GM19324 (cell line): ENCODE measurements around the gene ADGRG3.

Experiments used
- ATAC-seq: cut with Tn5 transposase; IDR thresholded peaks from one replicate; pipeline ENCODE4 v1.9.1; 2021; ENCODE audit warnings: mild to moderate bottlenecking, moderate library complexity; ENCODE audit not compliant: unreplicated experiment, low FRiP score

The ADGRG3 gene

DNA sequence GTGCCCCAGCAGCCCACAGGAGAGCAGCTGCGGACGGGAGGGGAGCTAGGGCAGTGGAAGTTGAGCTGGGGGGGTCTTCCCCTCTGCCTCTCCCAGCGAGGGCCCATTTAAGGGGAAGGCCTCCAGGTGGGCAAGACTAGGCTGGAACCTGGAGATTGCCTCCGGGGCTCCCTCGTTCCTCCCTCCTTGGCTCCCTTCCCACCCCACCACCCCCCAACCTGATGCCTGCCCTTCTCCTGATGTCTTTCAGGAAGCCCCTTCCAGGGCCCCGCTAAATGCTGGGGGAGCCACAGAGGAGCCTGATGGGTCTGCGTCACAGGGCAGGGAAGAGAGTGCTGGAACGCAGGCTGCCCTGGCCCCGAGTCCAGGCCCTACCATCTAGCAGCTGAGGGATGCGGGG lies 22.9 kb upstream of the ADGRG3 start:
- no peak for ATAC-seq

GRCh38 chr16:57645691-57646387 lies 22.3 kb upstream of the ADGRG3 start:
- no peak for ATAC-seq

DNA sequence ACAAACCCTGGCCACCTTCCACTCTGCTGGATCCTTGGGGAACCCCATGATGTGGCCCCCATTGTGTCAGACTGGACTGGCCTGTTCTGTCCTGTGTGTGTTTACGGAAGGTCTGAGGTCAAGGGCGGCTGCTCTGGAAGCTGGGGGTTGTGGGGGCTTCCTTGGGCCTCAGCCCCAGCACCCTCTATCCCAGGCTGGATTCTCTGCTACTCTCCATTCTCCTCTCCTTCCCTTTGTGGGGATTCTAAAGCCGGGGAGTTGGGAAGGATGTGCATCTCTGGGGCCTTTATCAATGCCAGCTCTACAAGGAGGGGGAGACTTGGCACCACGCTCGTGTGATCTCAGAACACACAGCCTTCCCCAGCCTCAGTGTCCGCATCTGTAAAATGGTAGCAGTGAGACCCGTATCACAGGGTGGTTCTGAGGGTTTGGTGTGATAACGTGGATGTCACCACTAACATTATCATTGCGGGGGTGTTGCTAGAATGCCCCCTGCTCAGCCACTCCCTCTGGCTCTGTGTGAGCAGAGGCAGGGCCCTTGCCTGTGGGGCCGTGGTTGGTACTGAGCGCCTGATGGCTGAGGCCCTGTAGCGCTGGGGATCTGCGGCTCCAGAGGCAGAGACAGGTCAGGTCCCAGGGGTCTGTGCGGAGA lies 21.6 kb upstream of the ADGRG3 start:
- ATAC-seq = no peak

GRCh38 chr16:57647136-57647875 lies 20.8 kb upstream of the ADGRG3 start:
- ATAC-seq = no peak

DNA sequence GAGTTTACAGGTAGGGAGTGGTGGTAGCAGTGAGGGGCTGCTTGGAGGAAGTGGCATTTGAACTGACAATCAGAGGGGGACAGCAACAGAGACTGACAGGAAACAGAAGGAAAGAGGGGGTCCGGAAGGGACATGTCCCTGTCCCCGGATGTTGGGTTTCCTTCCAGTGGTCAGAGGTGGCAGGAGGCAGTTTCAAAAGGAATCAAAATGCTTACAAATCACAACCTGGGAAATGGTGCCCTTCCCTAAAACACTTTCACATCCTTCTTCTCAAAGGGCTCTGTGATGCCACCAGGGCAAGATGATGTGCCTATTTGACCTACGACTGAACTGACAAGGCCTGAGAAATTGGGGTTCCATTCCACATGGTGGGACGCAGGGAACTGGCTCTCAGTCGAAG lies 20.0 kb upstream of the ADGRG3 start:
- ATAC-seq = no peak

DNA sequence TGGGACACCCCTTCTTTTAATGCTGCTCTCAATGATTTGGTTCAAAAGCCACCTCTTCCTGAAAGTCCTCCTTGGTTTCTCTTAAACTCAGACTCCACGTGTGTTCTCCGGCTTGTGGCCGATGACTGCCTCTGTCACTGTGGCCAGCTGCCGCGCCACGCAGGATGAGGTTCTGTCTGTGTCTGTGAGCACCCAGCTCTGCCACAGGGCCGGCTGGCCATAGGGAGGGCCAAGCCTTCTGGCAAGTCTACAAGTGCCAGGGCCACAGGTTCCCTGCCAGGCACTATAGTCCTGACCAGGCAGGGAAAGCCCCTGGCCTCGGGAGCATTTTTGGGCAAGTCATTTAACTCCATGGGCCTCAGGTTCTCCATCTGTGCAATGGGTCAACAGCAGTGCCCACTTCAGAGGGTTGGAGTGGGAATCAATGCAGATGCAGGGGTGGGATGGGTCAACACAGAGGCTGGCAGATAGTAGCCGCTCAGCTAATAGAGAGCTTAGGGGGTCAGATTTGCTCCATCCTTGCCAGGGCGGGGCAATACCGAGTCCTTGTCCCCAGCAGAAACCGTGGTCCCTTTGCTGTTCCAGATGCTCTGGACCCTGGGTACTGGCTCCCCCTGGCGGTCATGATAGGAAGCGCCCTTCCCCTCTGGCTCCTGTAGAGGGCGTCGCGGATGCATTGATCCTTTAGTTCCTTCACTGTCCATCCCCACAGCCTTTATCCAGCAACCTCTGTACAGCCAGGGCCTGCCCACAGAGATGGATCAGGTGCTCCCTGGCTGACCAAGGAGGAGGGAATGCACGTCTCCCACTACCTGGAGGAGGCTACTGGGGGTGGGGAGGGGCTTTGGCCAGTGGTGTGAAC lies 19.3 kb upstream of the ADGRG3 start:
- ATAC-seq = no peak

GRCh38 chr16:57649443-57649751 lies 18.7 kb upstream of the ADGRG3 start:
- ATAC-seq = no peak

- ATAC-seq = no peak
These were observed 18.3 kb upstream of the ADGRG3 start for GRCh38 chr16:57649846-57650245.

GRCh38 chr16:57651344-57652333 lies 16.5 kb upstream of the ADGRG3 start:
- no peak for ATAC-seq

DNA sequence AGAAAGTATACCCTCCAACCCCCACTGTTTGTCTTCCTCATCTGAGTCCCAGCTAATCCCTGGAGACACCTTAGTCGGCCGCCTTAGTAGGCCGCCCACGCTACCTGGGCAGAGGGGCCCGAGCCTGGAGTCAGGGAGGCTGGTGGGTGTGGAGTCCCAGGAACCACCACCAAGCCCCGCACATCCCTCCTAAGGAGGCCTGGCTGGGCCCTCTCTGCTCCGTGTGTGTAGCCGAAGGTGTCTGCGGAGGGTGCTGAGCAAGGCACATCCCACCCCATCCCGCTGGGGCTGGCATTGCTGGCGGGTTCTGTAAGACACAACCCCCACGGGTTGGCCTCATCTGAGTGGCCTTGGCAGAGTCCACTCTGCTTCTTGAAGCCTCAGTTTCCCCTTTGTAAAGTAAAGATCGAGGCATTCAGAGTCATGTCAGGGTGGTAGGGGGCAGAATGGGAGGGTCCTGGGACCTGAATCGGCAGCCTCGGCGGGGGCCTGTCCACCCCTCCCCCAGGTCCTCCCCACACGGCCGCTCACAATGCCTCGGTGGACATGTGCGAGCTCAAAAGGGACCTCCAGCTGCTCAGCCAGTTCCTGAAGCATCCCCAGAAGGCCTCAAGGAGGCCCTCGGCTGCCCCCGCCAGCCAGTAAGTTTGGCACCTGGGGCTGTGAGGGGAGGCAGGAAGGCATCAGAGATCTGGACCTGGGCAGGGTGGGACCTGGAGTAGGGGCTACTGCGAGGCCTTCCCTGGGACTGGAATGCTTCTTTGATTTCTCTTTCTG lies 15.2 kb upstream of the ADGRG3 start:
- no peak for ATAC-seq

DNA sequence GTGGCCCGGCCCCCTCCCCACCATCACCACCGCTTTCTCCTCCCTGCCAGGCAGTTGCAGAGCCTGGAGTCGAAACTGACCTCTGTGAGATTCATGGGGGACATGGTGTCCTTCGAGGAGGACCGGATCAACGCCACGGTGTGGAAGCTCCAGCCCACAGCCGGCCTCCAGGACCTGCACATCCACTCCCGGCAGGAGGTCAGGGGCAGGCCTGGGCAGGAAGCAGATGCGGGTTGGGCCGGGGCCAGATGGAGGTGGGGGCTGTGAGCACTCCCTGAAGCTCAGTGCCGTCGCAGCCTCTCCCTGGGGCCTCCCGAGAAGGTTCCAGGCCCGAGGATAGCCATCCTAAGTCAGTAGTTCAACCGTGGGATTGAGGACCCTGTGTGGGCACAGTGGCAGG lies 14.2 kb upstream of the ADGRG3 start:
- no peak for ATAC-seq

GRCh38 chr16:57656342-57656955 lies 11.7 kb upstream of the ADGRG3 start:
- no peak for ATAC-seq

DNA sequence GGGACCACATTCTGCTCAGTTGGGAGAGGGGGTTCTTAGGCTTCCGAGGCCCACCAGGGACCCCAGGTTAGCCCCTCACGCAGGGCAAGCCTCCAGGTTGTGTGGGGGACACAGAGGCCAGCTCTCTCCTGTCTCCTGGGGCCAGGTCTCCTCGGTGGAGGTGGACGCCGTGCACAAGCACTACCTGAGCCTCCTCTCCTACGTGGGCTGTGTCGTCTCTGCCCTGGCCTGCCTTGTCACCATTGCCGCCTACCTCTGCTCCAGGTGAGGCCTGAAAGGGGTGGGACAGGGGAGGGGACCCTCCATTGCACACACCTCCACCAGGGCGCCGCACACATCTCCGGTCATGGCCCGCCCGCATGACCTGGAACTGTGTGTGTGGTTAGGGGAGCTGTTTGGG lies 10.9 kb upstream of the ADGRG3 start:
- ATAC-seq = no peak

DNA sequence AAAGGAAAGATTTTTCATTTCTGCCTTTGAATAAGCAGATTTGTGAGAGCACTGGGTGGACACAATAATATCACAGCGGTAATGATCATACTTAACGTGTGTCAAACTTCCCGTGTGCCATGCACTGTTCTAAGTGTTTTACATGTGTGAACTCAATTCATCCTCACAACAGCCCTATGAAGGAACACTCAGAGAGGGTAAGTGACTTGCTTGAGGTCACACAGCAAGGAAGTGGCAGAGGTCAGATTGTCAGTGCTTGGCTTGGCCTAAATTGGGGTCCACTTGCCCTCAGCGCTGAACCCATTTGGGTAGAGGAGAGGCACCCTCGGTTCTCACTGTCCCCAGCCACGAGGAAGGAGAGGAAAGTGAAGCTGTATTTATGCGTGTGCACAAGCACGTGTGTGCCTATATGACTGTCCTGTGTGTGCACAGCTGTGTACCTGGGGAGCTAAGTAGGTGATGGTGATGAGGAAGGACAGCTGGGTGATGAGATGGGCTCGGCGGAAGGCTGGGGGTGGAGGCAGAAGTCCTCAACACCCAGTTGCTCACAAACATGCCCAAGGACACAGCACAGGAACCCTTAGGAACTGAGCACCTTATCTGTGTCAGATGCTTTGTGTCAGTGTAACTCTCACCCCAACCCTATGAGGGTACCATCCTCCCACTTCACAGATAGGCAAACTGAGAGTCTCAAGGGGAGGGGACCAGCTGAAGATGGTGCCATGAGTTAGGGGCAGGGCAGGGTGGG lies 9.8 kb upstream of the ADGRG3 start:
- no peak for ATAC-seq

DNA sequence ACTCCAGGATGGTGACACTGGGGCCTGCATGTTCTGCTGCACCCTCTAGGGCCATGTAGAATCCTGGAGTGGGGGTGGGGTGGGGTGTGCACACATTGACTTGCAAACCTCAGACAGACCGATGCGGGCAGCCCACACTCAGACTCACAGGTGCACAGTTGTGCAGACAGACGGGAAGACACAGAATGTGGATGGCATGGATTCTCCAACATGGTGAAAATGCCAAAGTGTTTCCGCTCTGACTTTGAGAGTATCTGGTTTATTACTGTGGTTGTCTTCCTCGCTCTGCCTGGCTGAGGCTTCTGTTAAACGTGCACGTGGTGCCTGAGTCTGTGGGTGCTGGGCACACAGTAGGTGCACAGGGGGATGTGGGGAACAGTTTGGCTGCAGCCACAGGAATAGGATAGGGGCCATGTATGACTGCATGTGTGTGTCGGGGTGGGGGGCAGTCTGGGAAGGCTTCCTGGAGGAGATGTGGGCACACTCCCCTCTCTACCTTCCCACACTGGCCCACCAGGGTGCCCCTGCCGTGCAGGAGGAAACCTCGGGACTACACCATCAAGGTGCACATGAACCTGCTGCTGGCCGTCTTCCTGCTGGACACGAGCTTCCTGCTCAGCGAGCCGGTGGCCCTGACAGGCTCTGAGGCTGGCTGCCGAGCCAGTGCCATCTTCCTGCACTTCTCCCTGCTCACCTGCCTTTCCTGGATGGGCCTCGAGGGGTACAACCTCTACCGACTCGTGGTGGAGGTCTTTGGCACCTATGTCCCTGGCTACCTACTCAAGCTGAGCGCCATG lies 9.0 kb upstream of the ADGRG3 start:
- ATAC-seq = no peak

DNA sequence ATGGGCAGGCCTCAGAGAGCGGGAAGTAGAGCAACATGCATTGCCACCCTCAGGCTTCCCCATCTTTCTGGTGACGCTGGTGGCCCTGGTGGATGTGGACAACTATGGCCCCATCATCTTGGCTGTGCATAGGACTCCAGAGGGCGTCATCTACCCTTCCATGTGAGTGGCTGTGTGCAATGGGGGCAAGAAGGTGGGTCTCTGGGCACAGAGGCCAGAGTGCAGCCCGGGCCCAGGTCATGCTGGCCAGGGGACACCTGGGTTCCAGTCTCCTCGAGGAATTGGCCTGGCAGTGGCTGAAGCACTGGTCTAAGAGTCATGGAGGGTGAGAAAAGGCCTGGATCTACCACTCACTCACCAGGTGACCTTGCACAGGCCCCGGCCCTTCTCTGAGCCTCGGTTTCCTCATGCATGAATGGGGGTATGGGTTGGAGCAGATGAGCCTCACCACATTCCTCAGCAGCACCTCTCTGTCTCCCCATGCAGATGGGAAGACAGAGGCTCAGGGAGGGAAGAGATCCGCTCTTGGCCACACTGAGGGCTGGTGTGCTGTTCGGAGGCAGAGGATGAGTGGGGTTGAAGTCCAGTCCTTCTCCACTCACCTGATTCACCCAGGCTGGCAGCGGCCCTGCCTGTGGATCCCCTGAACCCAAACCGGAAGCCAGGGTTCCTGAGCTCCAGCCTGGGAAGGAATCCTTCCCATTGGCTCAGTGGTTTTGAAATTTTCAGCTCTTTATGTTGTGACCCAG lies 7.2 kb upstream of the ADGRG3 start:
- no peak for ATAC-seq
